HepG2 (cell line): ENCODE data around the gene CCL19. TPM values are rescaled to one million over a fixed set of nuclear protein-coding genes. Genes with fewer than 3 reads are reported as not detected.

ENCODE experiments used
- BATF2 ChIP-seq: sonication (generic); formaldehyde crosslinking; IDR thresholded peaks from 2 replicates; pipeline ENCODE4 v1.8.0; 2022; ENCODE audit warnings: mild to moderate bottlenecking, missing genetic modification reagents, moderate library complexity
- KDM5A ChIP-seq: fragments of 200-600 bp; sonication (generic); IDR thresholded peaks from 2 replicates; pipeline ENCODE4 v1.7.0; 2018; ENCODE audit warnings: antibody characterized with exemption, mild to moderate bottlenecking, low read length, borderline replicate concordance
- MED13 ChIP-seq: sonication (generic); formaldehyde crosslinking; IDR thresholded peaks from 2 replicates; pipeline ENCODE4 v1.5.0; 2020; ENCODE audit warnings: missing genetic modification reagents
- NCOA1 ChIP-seq: sonication (generic); formaldehyde crosslinking; IDR thresholded peaks from 2 replicates; pipeline ENCODE4 v1.9.0; 2021; ENCODE audit warnings: missing genetic modification reagents
- NFE2L1 ChIP-seq: sonication (generic); formaldehyde crosslinking; IDR thresholded peaks from 2 replicates; pipeline ENCODE4 v1.4.0; 2020; ENCODE audit warnings: missing genetic modification reagents, mild to moderate bottlenecking, borderline replicate concordance
- NFYC ChIP-seq: IDR thresholded peaks from 2 replicates; pipeline ENCODE4 v1.6.1; 2016; ENCODE audit warnings: missing genetic modification reagents, missing compliant biosample characterization
- NR2F2 ChIP-seq: IDR thresholded peaks from 2 replicates; pipeline ENCODE4 v1.6.1; 2012; ENCODE audit warnings: low read depth, inconsistent platforms, borderline replicate concordance
- PAX8 ChIP-seq: sonication (generic); formaldehyde crosslinking; IDR thresholded peaks from 2 replicates; pipeline ENCODE4 v1.8.0; 2022; ENCODE audit warnings: mild to moderate bottlenecking, missing genetic modification reagents, borderline replicate concordance
- PBX2 ChIP-seq: IDR thresholded peaks from 2 replicates; pipeline ENCODE4 v1.6.1; 2016; ENCODE audit warnings: control low read depth
- RBM22 ChIP-seq: fragments of 200-400 bp; formaldehyde crosslinking; optimal IDR thresholded peaks from 2 replicates; pipeline ENCODE3; 2017; ENCODE audit warnings: mild to moderate bottlenecking, low read length, moderate library complexity
- SRSF4 ChIP-seq: fragments of 200-400 bp; formaldehyde crosslinking; IDR thresholded peaks from one replicate; pipeline ENCODE4 v1.6.1; 2018; ENCODE audit warnings: mild to moderate bottlenecking, low read depth, low read length, moderate library complexity; ENCODE audit not compliant: poor library complexity, severe bottlenecking
- TOPORS ChIP-seq: sonication (generic); formaldehyde crosslinking; IDR thresholded peaks from 2 replicates; pipeline ENCODE4 v1.8.0; 2023; ENCODE audit warnings: mild to moderate bottlenecking, missing genetic modification reagents
- TRIM24 ChIP-seq: sonication (generic); formaldehyde crosslinking; IDR thresholded peaks from 2 replicates; pipeline ENCODE4 v1.8.0; 2022; ENCODE audit warnings: mild to moderate bottlenecking, missing genetic modification reagents
- YEATS2 ChIP-seq: sonication (generic); formaldehyde crosslinking; IDR thresholded peaks from 2 replicates; pipeline ENCODE4 v1.4.0; 2020; ENCODE audit warnings: missing genetic modification reagents, borderline replicate concordance
- YY1 ChIP-seq: IDR thresholded peaks from 2 replicates; pipeline ENCODE4 v1.6.1; 2011; ENCODE audit warnings: low read length, low read depth, moderate library complexity, mild to moderate bottlenecking; ENCODE audit not compliant: insufficient read depth, insufficient replicate concordance
- ZFP91 ChIP-seq: sonication (generic); formaldehyde crosslinking; IDR thresholded peaks from 2 replicates; pipeline ENCODE4 v1.9.0; 2022; ENCODE audit warnings: missing genetic modification reagents, mild to moderate bottlenecking, borderline replicate concordance
- ZNF326 ChIP-seq: sonication (generic); formaldehyde crosslinking; IDR thresholded peaks from 2 replicates; pipeline ENCODE4 v1.4.0; 2020; ENCODE audit warnings: missing genetic modification reagents, borderline replicate concordance
- ZNF484 ChIP-seq: sonication (generic); formaldehyde crosslinking; IDR thresholded peaks from 2 replicates; pipeline ENCODE4 v1.5.1; 2020; ENCODE audit warnings: mild to moderate bottlenecking, low read depth, missing genetic modification reagents, borderline replicate concordance
- ZNF639 ChIP-seq: conservative IDR thresholded peaks from 2 replicates; pipeline ENCODE4 v1.6.1; 2018; ENCODE audit warnings: missing genetic modification reagents
- ZNF850 ChIP-seq: sonication (generic); formaldehyde crosslinking; conservative IDR thresholded peaks from 2 replicates; pipeline ENCODE4 v1.9.0; 2021; ENCODE audit warnings: mild to moderate bottlenecking, missing genetic modification reagents
- polyA plus RNA-seq, 8 experiments: library from polyadenylated mRNA; depleted of rRNA in 3 of 8; stranded (reverse) in 7 of 8; unstranded in 1 of 8; fragments of >200 nt; fragmentation: Illumina TruSeq in 4 of 8; extraction: Trizol in 4 of 8; gene quantifications; 2 replicates each; pipeline versions ENCODE4 v1.2.1 to v1.2.3, GENCODE V29; 2011 to 2016; ENCODE audit warnings: low read depth in 4 of 8, missing spikeins in 1 of 8, mixed read lengths in 1 of 8; ENCODE audit not compliant: insufficient read depth in 1 of 8
- total RNA-seq, 5 experiments: library from RNA; depleted of rRNA; stranded (reverse); fragments of >200 nt; fragmentation: Illumina TruSeq; extraction: Trizol; gene quantifications; 2 replicates each; pipeline ENCODE4 v1.2.3, GENCODE V29; 2016; ENCODE audit warnings: low read depth in 1 of 5

The CCL19 gene
- total and polyA plus RNA-seq, 2 of the 13 experiments (the other 11 are each of a cell fraction or from before 2014, with no cell fraction given), result not detected

GRCh38 chr9:34688329-34689115 is 2.6 kb downstream of the CCL19 start (continued):
- TF ChIP-seq ZFP91 (CRISPR knock-in tag), result peak; percentile 36; the same call in 1 of the 2 replicates
- TF ChIP-seq ZNF639 (CRISPR knock-in tag), result no peak
- no peak for TF ChIP-seq NFE2L1 (CRISPR knock-in tag)
- TF ChIP-seq ZNF326 (CRISPR knock-in tag), result no peak
- TF ChIP-seq ZNF484 (CRISPR knock-in tag), result no peak
- no peak for TF ChIP-seq MED13 (CRISPR knock-in tag)
- no peak for TF ChIP-seq BATF2 (CRISPR knock-in tag)
- TF ChIP-seq NFYC (CRISPR knock-in tag), result no peak
- TF ChIP-seq RBM22, result no peak
- peak; percentile 90 for TF ChIP-seq NR2F2
- TF ChIP-seq NCOA1 (CRISPR knock-in tag), result 0 out of 2 replicates have a peak, but pooled peaks have one; percentile 38
- TF ChIP-seq YEATS2 (CRISPR knock-in tag), result no peak
- TF ChIP-seq TOPORS (CRISPR knock-in tag), result no peak
- no peak for TF ChIP-seq ZNF850 (CRISPR knock-in tag)
- no peak for TF ChIP-seq TRIM24 (CRISPR knock-in tag)
- no peak for TF ChIP-seq SRSF4
- TF ChIP-seq PAX8 (CRISPR knock-in tag), result no peak
- TF ChIP-seq YY1, result no peak
- TF ChIP-seq PBX2, result no peak
- TF ChIP-seq KDM5A, result no peak
